Left lobe of liver (tissue), 1 donor: ENCODE data around the gene CHCHD1. TPM values are rescaled to one million over a fixed set of nuclear protein-coding genes. Genes with fewer than 3 reads are reported as not detected.

Source experiments
- total RNA-seq: library from RNA; stranded (reverse); gene quantifications from one replicate; pipeline ENCODE4 v1.2.1, GENCODE V29; 2021
- donor health status: DM: no; HTN: yes; CAD: no.

The CHCHD1 gene
- total RNA-seq, 1 donor from 2014 or later: 14.1 TPM

Other genes starting within 250 kb of the CHCHD1 start
- gene USP54, start 190.7 kb upstream of the CHCHD1 start, total RNA-seq: 4.8 TPM
- gene MYOZ1, start 140.6 kb upstream of the CHCHD1 start, total RNA-seq: not detected
- gene SYNPO2L, start 126.0 kb upstream of the CHCHD1 start, total RNA-seq: not detected
- gene AGAP5, start 83.9 kb upstream of the CHCHD1 start, total RNA-seq: 6.6 TPM
- 38.5 TPM for gene SEC24C, start 37.7 kb upstream of the CHCHD1 start, total RNA-seq
- 101 TPM for gene ZSWIM8, start 3.6 kb downstream of the CHCHD1 start, total RNA-seq
- gene NDST2, start 29.6 kb downstream of the CHCHD1 start, total RNA-seq: 11.5 TPM
- 11.1 TPM for gene CAMK2G, start 92.5 kb downstream of the CHCHD1 start, total RNA-seq
- 0.50 TPM for gene PLAU, start 129.1 kb downstream of the CHCHD1 start, total RNA-seq
- 14.5 TPM for gene VCL, start 216.1 kb downstream of the CHCHD1 start, total RNA-seq